Ovary (tissue), 9 donors: Measurements from ENCODE around the gene TCL1A. TPM values are rescaled to one million over a fixed set of nuclear protein-coding genes. Genes with fewer than 3 reads are reported as not detected.

Experiments
- DNase-seq, 5 donors: peaks; one replicate each; pipeline ENCODE4 v3.0.0-alpha.2; 2019 to 2020
- H3K27ac ChIP-seq, 2 donors: fragments of 200-600 bp; one replicate each; pipeline versions ENCODE4 v1.5.1 to v1.8.0; 2019 to 2022
- H3K27me3 ChIP-seq: fragments of 200-600 bp; one replicate; pipeline ENCODE4 v1.8.0; 2022
- H3K36me3 ChIP-seq: fragments of 200-600 bp; sonication (generic); one replicate; pipeline ENCODE4 v1.5.1; 2019
- H3K4me1 ChIP-seq: one replicate; pipeline ENCODE4 v1.8.1; 2013; ENCODE audit warnings: mild to moderate bottlenecking, moderate library complexity; ENCODE audit not compliant: insufficient read depth
- H3K4me3 ChIP-seq: fragments of 200-600 bp; sonication (generic); one replicate; pipeline ENCODE4 v1.5.1; 2017
- H3K9me3 ChIP-seq, 2 donors: fragments of 200-600 bp in 1 of 2; sonication (generic) in 1 of 2; one replicate each; pipeline versions ENCODE4 v1.5.1 to v1.8.1; 2013 to 2019; ENCODE audit warnings: mild to moderate bottlenecking in 1 of 2, moderate library complexity in 1 of 2
- CTCF ChIP-seq, 3 donors: fragments of 450-650 bp in 2 of 3; fragments of 200-600 bp in 1 of 3; IDR thresholded peaks; one replicate each; pipeline versions ENCODE4 v1.5.1 to v1.8.0; 2016 to 2022; ENCODE audit warnings: antibody characterized with exemption in 3 of 3, mild to moderate bottlenecking in 1 of 3
- EP300 ChIP-seq: sonication (generic); formaldehyde crosslinking; IDR thresholded peaks from one replicate; pipeline ENCODE4 v1.6.1; 2017; ENCODE audit warnings: antibody characterized with exemption
- POLR2A ChIP-seq: fragments of 450-650 bp; IDR thresholded peaks from one replicate; pipeline ENCODE4 v1.6.1; 2017; ENCODE audit warnings: antibody characterized with exemption, mild to moderate bottlenecking, moderate library complexity
- whole genome bisulfite sequencing, 3 donors: extraction: QIAGEN DNeasy Blood & Tissue Kit in 1 of 3; methylation state at CpG; one replicate each; pipeline versions ENCODE4 v1.1.5 to v1.1.7; 2013 to 2017; 5-methylcytosine and 5-hydroxymethylcytosine counted together
- intact Hi-C, 4 donors: fragments of 100-400 bp; cut with DNase I; formaldehyde crosslinking; loops; one replicate each; pipeline versions ENCODE4 v1.11.0 to v1.15.1; 2022 to 2023
- polyA plus RNA-seq, 2 donors: library from polyadenylated mRNA; stranded (reverse); fragments of 200-250 nt in 1 of 2; fragments of 350-450 nt in 1 of 2; fragmentation: Illumina TruSeq in 1 of 2; extraction: RNeasy Lipid Tissue Mini Kit (QIAGEN cat#74804) in 1 of 2; gene quantifications; one replicate each; pipeline ENCODE4 v1.2.3, GENCODE V29; 2013 to 2014
- total RNA-seq, 7 donors: library from RNA; depleted of rRNA in 2 of 7; stranded (reverse); fragments of >200 nt in 2 of 7; fragmentation: NEBNext Ultra II Directional in 3 of 7; extraction: Animal tissue kit (Norgen Biotek cat#: 25700) in 3 of 7; gene quantifications; one replicate each; pipeline versions ENCODE4 v1.1.0 to v1.2.4, GENCODE V29; 2016 to 2023
- donor health status: DM: no; HTN: no; CAD: no; lungs with moderate emphysema.
- donor health status: DM: no; HTN: no; CAD: no.
- donor health status: Bipolar disorder and iron deficiency.
- donor health status: DM: yes; HTN: yes; CAD: no.
- donor health status: DM: no; HTN: no; CAD: no.
- donor health status: DM: yes; HTN: yes; CAD: no.

TCL1A gene
- total and polyA plus RNA-seq, 9 donors, result 0.13 to 0.70 TPM; not detected in 7

- TF ChIP-seq POLR2A, result no peak
- no peak for TF ChIP-seq CTCF (IDR thresholded peaks at IDR 0.05)
- TF ChIP-seq EP300, result no peak
- WGBS, 3 donors, result 91 to 100% (median 98%) methylated on average over 3 of the region's 3 CpGs
- Histone ChIP-seq H3K36me3 (no peaks in the 10 kb centered on the region), H3K27ac (no peak overlapping the region), H3K4me3 (no peak overlapping the region), H3K9me3 (no peaks in the 10 kb centered on the region), H3K4me1 (peaks cover 14% of the 10 kb centered on the region), H3K27me3 (no peaks in the 10 kb centered on the region)
- no peak for DNase-seq
- intact Hi-C loops, result no loop called here
Measured at GRCh38 chr14:95664066-95664465, 49.9 kb downstream of the TCL1A start.

GRCh38 chr14:95663226-95663797 lies 50.6 kb downstream of the TCL1A start:
- Histone ChIP-seq H3K27ac (peak overlapping the region in 1 of 2 donors; percentile 46), H3K9me3 (no peaks in the 10 kb centered on the region), H3K4me3 (no peak overlapping the region), H3K36me3 (no peaks in the 10 kb centered on the region), H3K27me3 (no peaks in the 10 kb centered on the region), H3K4me1 (peaks cover 14% of the 10 kb centered on the region)
- intact Hi-C loops, result no loop called here
- no peak for TF ChIP-seq CTCF (IDR thresholded peaks at IDR 0.05)
- no peak for TF ChIP-seq EP300
- no peak for TF ChIP-seq POLR2A
- 37 to 53% (median 51%) methylated on average over 5 of the region's 5 CpGs for WGBS, 3 donors
- DNase-seq, result no peak

- Histone ChIP-seq H3K27ac (peak overlapping the region in 1 of 2 donors; percentile 46), H3K27me3 (no peaks in the 10 kb centered on the region), H3K4me3 (no peak overlapping the region), H3K4me1 (peaks cover 14% of the 10 kb centered on the region), H3K9me3 (no peaks in the 10 kb centered on the region), H3K36me3 (no peaks in the 10 kb centered on the region)
- TF ChIP-seq CTCF (IDR thresholded peaks at IDR 0.05) (no peak), EP300 (no peak), POLR2A (no peak)
- no peak for DNase-seq
- intact Hi-C loops, result no loop called here
- WGBS, 3 donors, result 21 to 24% (median 22%) methylated on average over 4 of the region's 4 CpGs
Measured at GRCh38 chr14:95662376-95663186, 51.3 kb downstream of the TCL1A start.

- no peak for TF ChIP-seq EP300
- no peak for TF ChIP-seq POLR2A
- TF ChIP-seq CTCF (IDR thresholded peaks at IDR 0.05), result no peak
- WGBS, 3 donors, result 13 to 18% (median 17%) methylated on average over 13 of the region's 13 CpGs
- H3K4me3 ChIP-seq, result no peak overlapping the region
- no peaks in the 10 kb centered on the region for H3K36me3 ChIP-seq
- H3K4me1 ChIP-seq, result peaks cover 14% of the 10 kb centered on the region
- intact Hi-C loops, result no loop called here
- H3K27ac ChIP-seq, result peak overlapping the region; percentile 60 to 77
- no peaks in the 10 kb centered on the region for H3K9me3 ChIP-seq
- H3K27me3 ChIP-seq, result no peaks in the 10 kb centered on the region
- peak in 4 of 5 donors; percentile 22 to 56 (median 34) for DNase-seq
Measured at GRCh38 chr14:95660651-95661515, 53.0 kb downstream of the TCL1A start.
